Measurements from ENCODE around the gene ATL3. TPM values are rescaled to one million over a fixed set of nuclear protein-coding genes. Genes with fewer than 3 reads are reported as not detected.

The ATL3 gene
- total RNA-seq, 1 donor from 2014 or later, result 78.6 TPM

- intact Hi-C loops (cut with DNase I), result no loop called here
- no peak for DNase-seq
- H3K36me3 ChIP-seq, result no peaks in the 10 kb centered on the region
- no peak overlapping the region for H3K27ac ChIP-seq
- H3K9me3 ChIP-seq, result no peaks in the 10 kb centered on the region
- no peak overlapping the region for H3K4me3 ChIP-seq
- no peak for ATAC-seq
- TF ChIP-seq, protein P1, sequence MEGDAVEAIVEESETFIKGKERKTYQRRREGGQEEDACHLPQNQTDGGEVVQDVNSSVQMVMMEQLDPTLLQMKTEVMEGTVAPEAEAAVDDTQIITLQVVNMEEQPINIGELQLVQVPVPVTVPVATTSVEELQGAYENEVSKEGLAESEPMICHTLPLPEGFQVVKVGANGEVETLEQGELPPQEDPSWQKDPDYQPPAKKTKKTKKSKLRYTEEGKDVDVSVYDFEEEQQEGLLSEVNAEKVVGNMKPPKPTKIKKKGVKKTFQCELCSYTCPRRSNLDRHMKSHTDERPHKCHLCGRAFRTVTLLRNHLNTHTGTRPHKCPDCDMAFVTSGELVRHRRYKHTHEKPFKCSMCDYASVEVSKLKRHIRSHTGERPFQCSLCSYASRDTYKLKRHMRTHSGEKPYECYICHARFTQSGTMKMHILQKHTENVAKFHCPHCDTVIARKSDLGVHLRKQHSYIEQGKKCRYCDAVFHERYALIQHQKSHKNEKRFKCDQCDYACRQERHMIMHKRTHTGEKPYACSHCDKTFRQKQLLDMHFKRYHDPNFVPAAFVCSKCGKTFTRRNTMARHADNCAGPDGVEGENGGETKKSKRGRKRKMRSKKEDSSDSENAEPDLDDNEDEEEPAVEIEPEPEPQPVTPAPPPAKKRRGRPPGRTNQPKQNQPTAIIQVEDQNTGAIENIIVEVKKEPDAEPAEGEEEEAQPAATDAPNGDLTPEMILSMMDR (IDR thresholded peaks at IDR 0.05), result no peak
- H3K4me1 ChIP-seq, result peaks cover 24% of the 10 kb centered on the region
- H3K27me3 ChIP-seq, result no peaks in the 10 kb centered on the region
Measured at GRCh38 chr11:63672936-63673539, 1.9 kb upstream of the ATL3 start.

- Histone ChIP-seq H3K27ac (peak overlapping the region; percentile 95), H3K9me3 (no peaks in the 10 kb centered on the region), H3K4me3 (no peak overlapping the region), H3K36me3 (no peaks in the 10 kb centered on the region), H3K27me3 (no peaks in the 10 kb centered on the region), H3K4me1 (peaks cover 33% of the 10 kb centered on the region)
- TF ChIP-seq, protein P1 (IDR thresholded peaks at IDR 0.05), result no peak
- no peak for ATAC-seq
- DNase-seq, result no peak
- intact Hi-C loops (cut with DNase I), result no loop called here
Measured at GRCh38 chr11:63672156-63672463, 934 bp upstream of the ATL3 start.

DNA sequence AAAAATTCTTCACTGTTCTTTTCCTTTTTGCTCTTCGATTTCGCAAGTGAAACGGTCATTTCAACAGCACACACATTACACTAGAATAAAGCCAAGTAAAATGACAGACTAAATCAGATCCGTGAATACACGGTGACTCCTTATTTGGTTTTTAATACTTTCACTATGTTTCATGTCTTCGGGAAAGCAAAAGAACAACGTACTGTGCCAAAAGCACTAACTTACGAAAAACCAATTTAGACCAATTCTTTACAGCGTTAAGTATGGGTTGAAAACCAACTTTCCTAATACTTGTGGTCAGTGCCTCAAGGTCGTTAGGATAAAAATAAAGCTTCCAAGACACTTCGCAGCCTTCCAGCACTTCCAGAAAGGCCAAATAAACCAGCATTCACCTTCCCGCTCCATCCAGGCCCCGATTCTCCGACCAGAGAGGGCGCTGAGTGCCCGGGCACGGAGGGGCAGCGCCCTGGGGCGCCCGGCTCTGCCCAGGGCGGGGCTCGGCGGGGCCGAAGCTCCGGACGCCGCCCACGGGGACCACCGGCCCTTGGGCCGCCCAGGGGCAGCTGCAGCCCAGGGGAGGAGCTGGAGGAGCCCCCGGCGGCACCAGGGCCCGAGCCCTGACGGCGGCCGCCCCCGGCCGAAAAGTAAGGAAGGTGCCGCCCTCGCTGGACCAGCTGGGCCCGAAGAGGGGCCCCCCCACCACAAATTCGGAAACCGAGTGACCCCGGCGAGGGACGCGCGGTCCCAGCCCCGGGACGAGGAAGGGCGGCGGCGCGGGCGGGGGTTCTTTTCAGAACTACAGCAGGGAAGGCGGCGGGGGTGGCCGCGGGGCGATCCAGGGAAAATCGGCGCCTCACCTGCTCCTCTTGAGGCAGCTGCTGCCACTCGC is 499 bp downstream of the ATL3 start:
- peaks cover 38% of the 10 kb centered on the region for H3K4me1 ChIP-seq

DNA sequence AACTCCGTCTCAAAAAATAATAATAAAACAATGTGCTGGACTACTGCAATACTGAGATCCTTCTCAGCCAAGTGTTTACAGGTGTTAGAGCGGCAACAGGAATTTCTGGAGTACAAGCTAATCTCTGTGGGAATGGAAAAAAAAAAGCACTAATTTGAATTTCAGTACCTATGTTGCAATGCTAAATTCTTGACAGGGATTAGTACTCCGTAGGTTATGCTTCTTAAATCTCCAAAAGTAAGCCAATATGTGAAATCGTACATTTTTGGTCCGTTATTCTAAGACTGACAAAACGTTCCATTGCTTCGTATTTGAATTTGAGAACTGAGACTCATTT is 1.1 kb downstream of the ATL3 start:
- no peak for DNase-seq
- H3K36me3 ChIP-seq, result no peaks in the 10 kb centered on the region
- H3K4me1 ChIP-seq, result peaks cover 38% of the 10 kb centered on the region
- no peak for ATAC-seq
- peak overlapping the region; percentile 95 for H3K27ac ChIP-seq
- no peaks in the 10 kb centered on the region for H3K27me3 ChIP-seq
- TF ChIP-seq, protein P1 (IDR thresholded peaks at IDR 0.05), result no peak
- peak overlapping the region; percentile 66 for H3K4me3 ChIP-seq
- intact Hi-C loops (cut with DNase I), result no loop called here
- H3K9me3 ChIP-seq, result no peaks in the 10 kb centered on the region

More for the DNA sequence above, 499 bp downstream of the ATL3 start:
- H3K27ac ChIP-seq, result peak overlapping the region; percentile 95
- DNase-seq (peak; percentile 86), ATAC-seq (peak; percentile 76)
- H3K9me3 ChIP-seq, result no peaks in the 10 kb centered on the region
- no peaks in the 10 kb centered on the region for H3K36me3 ChIP-seq
- peak overlapping the region; percentile 66 for H3K4me3 ChIP-seq
- TF ChIP-seq, protein P1 (IDR thresholded peaks at IDR 0.05), result peak; percentile 44
- no peaks in the 10 kb centered on the region for H3K27me3 ChIP-seq
- intact Hi-C loops (cut with DNase I), result no loop called here

DNA sequence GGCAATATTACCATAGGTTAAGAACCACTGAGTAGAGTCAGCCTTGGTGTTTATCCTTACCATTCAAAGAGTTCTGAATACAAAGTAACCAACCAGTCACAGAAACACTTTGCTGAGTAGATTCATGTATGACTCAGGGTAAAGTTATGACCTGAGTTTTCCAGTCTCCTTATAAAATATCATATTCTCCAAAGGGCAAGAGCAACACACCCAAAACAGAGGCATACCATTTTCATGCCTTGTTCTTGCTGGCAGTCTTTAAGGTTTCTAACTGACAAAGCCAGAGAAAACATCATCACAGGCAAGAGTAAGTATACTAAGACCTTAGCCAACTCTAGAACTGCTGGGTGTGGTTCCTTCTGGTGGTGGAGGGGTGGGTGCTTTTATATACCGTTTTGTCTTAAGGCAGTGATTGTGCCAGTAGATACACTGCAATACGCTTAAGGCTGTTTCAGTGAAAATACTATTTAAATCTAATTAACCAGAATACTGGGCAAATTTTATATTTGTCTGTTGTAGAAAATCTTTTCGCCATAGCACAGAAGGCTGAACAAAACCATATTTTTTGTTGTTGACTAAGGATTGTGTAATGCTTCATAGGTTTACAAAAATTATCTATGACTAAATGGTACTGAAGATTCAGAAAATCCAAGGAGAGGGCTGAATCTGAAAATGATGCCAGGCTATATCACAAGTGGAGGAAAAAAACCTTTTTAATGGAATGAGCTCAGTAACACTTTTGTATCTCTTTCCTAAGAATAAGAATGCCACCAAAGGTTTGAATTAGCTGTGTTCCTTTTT is 3.0 kb downstream of the ATL3 start:
- ATAC-seq (no peak), DNase-seq (no peak)
- peaks cover 44% of the 10 kb centered on the region for H3K4me1 ChIP-seq
- no peaks in the 10 kb centered on the region for H3K9me3 ChIP-seq
- intact Hi-C loops (cut with DNase I), result no loop called here
- TF ChIP-seq, protein P1 (IDR thresholded peaks at IDR 0.05), result no peak
- H3K4me3 ChIP-seq, result no peak overlapping the region
- H3K36me3 ChIP-seq, result no peaks in the 10 kb centered on the region
- H3K27ac ChIP-seq, result no peak overlapping the region
- H3K27me3 ChIP-seq, result no peaks in the 10 kb centered on the region
